ENCODE data around the gene HLA-DRB1. TPM values are rescaled to one million over a fixed set of nuclear protein-coding genes. Genes with fewer than 3 reads are reported as not detected.

The HLA-DRB1 gene
- total and polyA plus RNA-seq, 2 experiments from 2014 or later, result 0.38 to 1.5 TPM

DNA sequence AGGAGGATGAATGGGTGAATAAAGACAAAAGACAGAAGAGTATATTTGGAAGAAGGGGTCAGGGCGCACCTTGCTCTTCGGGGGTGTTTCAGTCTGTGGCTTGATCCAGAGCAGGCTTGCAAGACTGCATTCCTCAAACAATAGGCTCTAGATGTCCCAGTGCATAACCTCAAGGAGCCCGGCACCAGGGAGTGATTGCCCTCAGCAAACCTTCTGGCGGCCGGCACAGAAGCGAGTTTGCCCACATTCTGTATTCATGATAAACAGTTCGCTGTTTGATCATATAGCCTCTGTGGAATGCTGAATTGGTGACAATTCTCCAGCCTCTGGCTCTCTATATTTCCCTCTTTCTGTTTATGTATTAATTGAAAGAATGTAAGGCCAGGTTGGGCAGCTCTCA, 29.9 kb downstream of the HLA-DRB1 start (continued):
- TF ChIP-seq, protein P1, sequence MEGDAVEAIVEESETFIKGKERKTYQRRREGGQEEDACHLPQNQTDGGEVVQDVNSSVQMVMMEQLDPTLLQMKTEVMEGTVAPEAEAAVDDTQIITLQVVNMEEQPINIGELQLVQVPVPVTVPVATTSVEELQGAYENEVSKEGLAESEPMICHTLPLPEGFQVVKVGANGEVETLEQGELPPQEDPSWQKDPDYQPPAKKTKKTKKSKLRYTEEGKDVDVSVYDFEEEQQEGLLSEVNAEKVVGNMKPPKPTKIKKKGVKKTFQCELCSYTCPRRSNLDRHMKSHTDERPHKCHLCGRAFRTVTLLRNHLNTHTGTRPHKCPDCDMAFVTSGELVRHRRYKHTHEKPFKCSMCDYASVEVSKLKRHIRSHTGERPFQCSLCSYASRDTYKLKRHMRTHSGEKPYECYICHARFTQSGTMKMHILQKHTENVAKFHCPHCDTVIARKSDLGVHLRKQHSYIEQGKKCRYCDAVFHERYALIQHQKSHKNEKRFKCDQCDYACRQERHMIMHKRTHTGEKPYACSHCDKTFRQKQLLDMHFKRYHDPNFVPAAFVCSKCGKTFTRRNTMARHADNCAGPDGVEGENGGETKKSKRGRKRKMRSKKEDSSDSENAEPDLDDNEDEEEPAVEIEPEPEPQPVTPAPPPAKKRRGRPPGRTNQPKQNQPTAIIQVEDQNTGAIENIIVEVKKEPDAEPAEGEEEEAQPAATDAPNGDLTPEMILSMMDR (conservative IDR thresholded peaks at IDR 0.05; ENCODE audit: low read depth in 2 of 2), result no peak

DNA sequence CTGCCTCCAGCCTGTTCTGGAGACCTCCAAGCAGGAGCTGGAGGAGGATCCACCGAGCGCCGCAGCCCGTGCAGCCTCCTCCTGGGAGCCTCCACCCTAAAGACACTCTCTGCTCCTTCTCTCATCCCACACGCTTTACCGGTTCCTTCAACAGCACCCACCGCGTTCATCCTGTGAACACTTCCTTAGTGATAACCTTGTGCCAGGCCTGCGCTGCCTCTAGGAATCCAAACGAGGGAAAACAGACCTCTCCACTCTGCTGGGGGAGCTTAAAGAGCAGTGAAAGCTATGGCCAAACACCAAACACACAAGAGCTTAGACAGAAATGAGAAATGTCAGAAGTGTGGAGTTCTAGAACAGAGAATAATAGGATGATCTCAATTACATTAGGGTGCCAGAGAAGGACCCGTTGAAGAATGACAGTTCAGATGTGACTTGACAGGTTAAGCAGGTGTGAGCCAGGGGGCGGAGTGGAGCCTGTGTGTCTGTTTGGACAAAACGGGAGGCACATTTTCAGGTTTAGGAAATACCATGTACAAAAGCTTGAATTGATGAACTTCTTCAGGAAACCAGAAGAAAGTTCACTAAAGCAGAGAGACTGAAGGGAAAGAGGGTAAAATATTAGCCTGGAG, 31.1 kb downstream of the HLA-DRB1 start:
- peak; percentile 37 for DNase-seq (ENCODE audit: low spot score)
- peaks cover 7% of the 10 kb centered on the region for H3K27me3 Mint-ChIP-seq (ENCODE audit: insufficient read depth, low read depth, poor library complexity)
- H3K4me2 ChIP-seq, result no peak overlapping the region
- peaks cover 5% of the 10 kb centered on the region for H3K4me1 Mint-ChIP-seq
- no peaks in the 10 kb centered on the region for H3K36me3 Mint-ChIP-seq (ENCODE audit: low read depth)
- no peaks in the 10 kb centered on the region for H3K36me3 ChIP-seq (ENCODE audit: insufficient read depth)
- no peaks in the 10 kb centered on the region for H3F3A ChIP-seq (replicated peaks; ENCODE audit: low read depth)
- peak overlapping the region; percentile 78 for H3K4me3 Mint-ChIP-seq
- H3K4me3 ChIP-seq, result no peak overlapping the region
- H3K27ac ChIP-seq (ENCODE audit: low read depth), result no peak overlapping the region
- H3K27me3 ChIP-seq (ENCODE audit: insufficient read depth), result no peaks in the 10 kb centered on the region
- no peak overlapping the region for H2AFZ ChIP-seq
- H3K4me1 ChIP-seq (ENCODE audit: insufficient read depth), result no peaks in the 10 kb centered on the region
- H3K9me2 ChIP-seq (ENCODE audit: insufficient read depth), result no peaks in the 10 kb centered on the region
- H3K27ac Mint-ChIP-seq, result no peak overlapping the region
- H4K20me1 ChIP-seq (replicated peaks; ENCODE audit: insufficient read depth), result no peaks in the 10 kb centered on the region
- H3K9me3 Mint-ChIP-seq, result no peaks in the 10 kb centered on the region
- H3K79me2 ChIP-seq (replicated peaks; ENCODE audit: insufficient read depth), result no peaks in the 10 kb centered on the region
- peak; percentile 96 for ATAC-seq
- no peak for TF ChIP-seq NANOG (IDR thresholded peaks at IDR 0.05; ENCODE audit: borderline replicate concordance)
- TF ChIP-seq EZH2 (IDR thresholded peaks at IDR 0.05; ENCODE audit: low read depth, unreplicated experiment), result no peak

DNA sequence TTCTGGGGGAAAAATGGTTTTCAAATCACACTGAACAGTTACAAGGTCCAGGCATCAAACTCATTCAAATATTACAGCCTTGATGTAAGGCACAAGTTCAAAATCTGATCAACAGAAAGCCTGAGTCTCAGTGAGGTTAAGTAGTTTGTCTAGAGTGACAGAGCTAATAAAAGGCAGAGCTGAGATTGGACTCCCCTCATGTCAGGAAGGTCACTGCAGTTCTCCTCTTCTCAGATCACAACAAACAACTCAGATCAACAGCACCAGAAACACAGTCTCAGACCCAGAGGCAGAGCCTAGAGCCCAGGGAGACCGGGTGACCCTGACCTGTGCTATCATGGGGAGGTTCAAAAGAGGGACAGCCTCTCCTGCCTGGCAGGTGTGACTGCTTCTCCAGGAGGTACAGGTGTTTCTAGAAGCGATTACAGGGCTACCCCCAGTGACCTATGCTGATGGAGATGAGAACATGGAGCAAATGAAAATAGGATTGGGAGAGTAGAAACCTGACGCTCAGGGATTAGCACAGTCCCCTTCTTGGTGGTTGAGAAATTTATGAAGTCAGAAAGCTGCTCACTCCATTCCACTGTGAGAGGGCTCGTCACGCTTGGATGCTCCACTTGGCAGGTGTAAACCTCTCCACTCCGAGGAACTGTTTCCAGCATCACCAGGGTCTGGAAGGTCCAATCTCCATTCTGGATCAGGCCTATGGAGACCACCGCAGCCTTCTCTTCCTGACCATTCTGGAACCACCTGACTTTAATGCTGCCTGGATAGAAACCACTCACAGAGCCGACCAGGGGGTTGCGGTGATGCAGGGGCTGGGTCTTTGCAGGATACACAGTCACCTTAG, 35.3 kb downstream of the HLA-DRB1 start:
- H3K36me3 Mint-ChIP-seq (ENCODE audit: low read depth), result no peaks in the 10 kb centered on the region
- Histone ChIP-seq H3K27ac (ENCODE audit: low read depth) (no peak overlapping the region), H3K4me2 (no peak overlapping the region), H4K20me1 (replicated peaks; ENCODE audit: insufficient read depth) (no peaks in the 10 kb centered on the region), H3K79me2 (replicated peaks; ENCODE audit: insufficient read depth) (no peaks in the 10 kb centered on the region), H3F3A (replicated peaks; ENCODE audit: low read depth) (no peaks in the 10 kb centered on the region), H3K9me2 (ENCODE audit: insufficient read depth) (no peaks in the 10 kb centered on the region), H3K4me3 (no peak overlapping the region), H3K4me1 (ENCODE audit: insufficient read depth) (no peaks in the 10 kb centered on the region), H3K27me3 (ENCODE audit: insufficient read depth) (no peaks in the 10 kb centered on the region), H3K36me3 (ENCODE audit: insufficient read depth) (no peaks in the 10 kb centered on the region), H2AFZ (no peak overlapping the region)
- DNase-seq (ENCODE audit: low spot score), result no peak
- no peak for ATAC-seq
- no peak overlapping the region for H3K4me3 Mint-ChIP-seq
- H3K4me1 Mint-ChIP-seq, result peaks cover 15% of the 10 kb centered on the region
- peaks cover 7% of the 10 kb centered on the region for H3K27me3 Mint-ChIP-seq (ENCODE audit: insufficient read depth, low read depth, poor library complexity)
- H3K9me3 Mint-ChIP-seq, result no peaks in the 10 kb centered on the region
- H3K27ac Mint-ChIP-seq, result no peak overlapping the region
- no peak for TF ChIP-seq ZNF114 (CRISPR knock-in tag; IDR thresholded peaks at IDR 0.05)
- TF ChIP-seq JUNB (IDR thresholded peaks at IDR 0.05; ENCODE audit: unreplicated experiment), result no peak
- TF ChIP-seq, protein P2, sequence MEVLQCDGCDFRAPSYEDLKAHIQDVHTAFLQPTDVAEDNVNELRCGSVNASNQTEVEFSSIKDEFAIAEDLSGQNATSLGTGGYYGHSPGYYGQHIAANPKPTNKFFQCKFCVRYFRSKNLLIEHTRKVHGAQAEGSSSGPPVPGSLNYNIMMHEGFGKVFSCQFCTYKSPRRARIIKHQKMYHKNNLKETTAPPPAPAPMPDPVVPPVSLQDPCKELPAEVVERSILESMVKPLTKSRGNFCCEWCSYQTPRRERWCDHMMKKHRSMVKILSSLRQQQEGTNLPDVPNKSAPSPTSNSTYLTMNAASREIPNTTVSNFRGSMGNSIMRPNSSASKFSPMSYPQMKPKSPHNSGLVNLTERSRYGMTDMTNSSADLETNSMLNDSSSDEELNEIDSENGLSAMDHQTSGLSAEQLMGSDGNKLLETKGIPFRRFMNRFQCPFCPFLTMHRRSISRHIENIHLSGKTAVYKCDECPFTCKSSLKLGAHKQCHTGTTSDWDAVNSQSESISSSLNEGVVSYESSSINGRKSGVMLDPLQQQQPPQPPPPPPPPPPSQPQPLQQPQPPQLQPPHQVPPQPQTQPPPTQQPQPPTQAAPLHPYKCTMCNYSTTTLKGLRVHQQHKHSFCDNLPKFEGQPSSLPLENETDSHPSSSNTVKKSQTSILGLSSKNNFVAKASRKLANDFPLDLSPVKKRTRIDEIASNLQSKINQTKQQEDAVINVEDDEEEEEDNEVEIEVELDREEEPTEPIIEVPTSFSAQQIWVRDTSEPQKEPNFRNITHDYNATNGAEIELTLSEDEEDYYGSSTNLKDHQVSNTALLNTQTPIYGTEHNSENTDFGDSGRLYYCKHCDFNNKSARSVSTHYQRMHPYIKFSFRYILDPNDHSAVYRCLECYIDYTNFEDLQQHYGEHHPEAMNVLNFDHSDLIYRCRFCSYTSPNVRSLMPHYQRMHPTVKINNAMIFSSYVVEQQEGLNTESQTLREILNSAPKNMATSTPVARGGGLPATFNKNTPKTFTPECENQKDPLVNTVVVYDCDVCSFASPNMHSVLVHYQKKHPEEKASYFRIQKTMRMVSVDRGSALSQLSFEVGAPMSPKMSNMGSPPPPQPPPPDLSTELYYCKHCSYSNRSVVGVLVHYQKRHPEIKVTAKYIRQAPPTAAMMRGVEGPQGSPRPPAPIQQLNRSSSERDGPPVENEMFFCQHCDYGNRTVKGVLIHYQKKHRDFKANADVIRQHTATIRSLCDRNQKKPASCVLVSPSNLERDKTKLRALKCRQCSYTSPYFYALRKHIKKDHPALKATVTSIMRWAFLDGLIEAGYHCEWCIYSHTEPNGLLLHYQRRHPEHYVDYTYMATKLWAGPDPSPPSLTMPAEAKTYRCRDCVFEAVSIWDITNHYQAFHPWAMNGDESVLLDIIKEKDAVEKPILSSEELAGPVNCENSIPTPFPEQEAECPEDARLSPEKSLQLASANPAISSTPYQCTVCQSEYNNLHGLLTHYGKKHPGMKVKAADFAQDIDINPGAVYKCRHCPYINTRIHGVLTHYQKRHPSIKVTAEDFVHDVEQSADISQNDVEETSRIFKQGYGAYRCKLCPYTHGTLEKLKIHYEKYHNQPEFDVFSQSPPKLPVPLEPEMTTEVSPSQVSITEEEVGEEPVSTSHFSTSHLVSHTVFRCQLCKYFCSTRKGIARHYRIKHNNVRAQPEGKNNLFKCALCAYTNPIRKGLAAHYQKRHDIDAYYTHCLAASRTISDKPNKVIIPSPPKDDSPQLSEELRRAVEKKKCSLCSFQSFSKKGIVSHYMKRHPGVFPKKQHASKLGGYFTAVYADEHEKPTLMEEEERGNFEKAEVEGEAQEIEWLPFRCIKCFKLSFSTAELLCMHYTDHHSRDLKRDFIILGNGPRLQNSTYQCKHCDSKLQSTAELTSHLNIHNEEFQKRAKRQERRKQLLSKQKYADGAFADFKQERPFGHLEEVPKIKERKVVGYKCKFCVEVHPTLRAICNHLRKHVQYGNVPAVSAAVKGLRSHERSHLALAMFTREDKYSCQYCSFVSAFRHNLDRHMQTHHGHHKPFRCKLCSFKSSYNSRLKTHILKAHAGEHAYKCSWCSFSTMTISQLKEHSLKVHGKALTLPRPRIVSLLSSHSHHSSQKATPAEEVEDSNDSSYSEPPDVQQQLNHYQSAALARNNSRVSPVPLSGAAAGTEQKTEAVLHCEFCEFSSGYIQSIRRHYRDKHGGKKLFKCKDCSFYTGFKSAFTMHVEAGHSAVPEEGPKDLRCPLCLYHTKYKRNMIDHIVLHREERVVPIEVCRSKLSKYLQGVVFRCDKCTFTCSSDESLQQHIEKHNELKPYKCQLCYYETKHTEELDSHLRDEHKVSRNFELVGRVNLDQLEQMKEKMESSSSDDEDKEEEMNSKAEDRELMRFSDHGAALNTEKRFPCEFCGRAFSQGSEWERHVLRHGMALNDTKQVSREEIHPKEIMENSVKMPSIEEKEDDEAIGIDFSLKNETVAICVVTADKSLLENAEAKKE (CRISPR knock-in tag; IDR thresholded peaks at IDR 0.05), result no peak
- no peak for TF ChIP-seq STAT1 (IDR thresholded peaks at IDR 0.05; ENCODE audit: unreplicated experiment)

Measured in GM23338 (cell line).